Body of pancreas (tissue), 4 donors: ENCODE data around the gene LCLAT1. TPM values are rescaled to one million over a fixed set of nuclear protein-coding genes. Genes with fewer than 3 reads are reported as not detected.
A peak's percentile ranks its signal among the peaks of the same experiment; 100 is the strongest.
"Not testable (repeated sequence)": the region's sequence is repeated elsewhere in the genome, so short reads cannot be mapped to it uniquely, and the experiment has no call there.

ENCODE experiments used
- ATAC-seq: fragments of 150-250 bp; one replicate; pipeline ENCODE4 v1.9.1; 2016
- DNase-seq, 4 donors: peaks; one replicate each; pipeline ENCODE4 v3.0.0-alpha.2; 2019
- H3K27ac ChIP-seq, 4 donors: fragments of 200-600 bp; sonication (generic); 1 replicate in 3 of 4; 2 replicates in 1 of 4; pipeline versions ENCODE4 v1.5.1 to v1.6.1; 2016 to 2019; ENCODE audit warnings: mild to moderate bottlenecking in 1 of 4, mixed read lengths in 1 of 4, moderate library complexity in 1 of 4
- H3K27me3 ChIP-seq, 2 donors: fragments of 200-600 bp; sonication (generic); one replicate each; pipeline ENCODE4 v1.6.0; 2016; ENCODE audit warnings: mild to moderate bottlenecking in 1 of 2
- H3K36me3 ChIP-seq, 2 donors: fragments of 200-600 bp; sonication (generic); replicated peaks in 1 of 2; 2 replicates each; pipeline ENCODE4 v1.5.1; 2016; ENCODE audit warnings: low read depth in 2 of 2; ENCODE audit not compliant: insufficient read depth in 1 of 2
- H3K4me1 ChIP-seq: fragments of 200-600 bp; sonication (generic); one replicate; pipeline ENCODE4 v1.6.0; 2016
- H3K4me3 ChIP-seq, 2 donors: fragments of 200-600 bp; sonication (generic); 1 replicate in 1 of 2; 2 replicates in 1 of 2; pipeline ENCODE4 v1.5.1; 2016 to 2019
- H3K9me3 ChIP-seq, 3 donors: fragments of 200-600 bp; sonication (generic); 1 replicate in 2 of 3; 2 replicates in 1 of 3; pipeline ENCODE4 v1.5.1; 2016
- POLR2A ChIP-seq, 3 donors: fragments of 450-650 bp; IDR thresholded peaks; one replicate each; pipeline ENCODE4 v1.6.1; 2016; ENCODE audit warnings: antibody characterized with exemption in 3 of 3, mild to moderate bottlenecking in 2 of 3
- WGBS, 2 donors: methylation state at CpG; one replicate each; pipeline ENCODE4 v1.1.5; 2017; 5-methylcytosine and 5-hydroxymethylcytosine counted together
- intact Hi-C: fragments of 100-400 bp; cut with DNase I; formaldehyde crosslinking; loops from one replicate; pipeline ENCODE4 v1.15.1; 2023
- total RNA-seq, 2 donors: library from RNA; depleted of rRNA; stranded (reverse); fragments of >200 nt; gene quantifications; one replicate each; pipeline ENCODE4 v1.1.0, GENCODE V29; 2016
- TF ChIP-seq, protein P1 (sequence below), 7 experiments: fragments of 450-650 bp in 4 of 7; fragments of 200-600 bp in 3 of 7; sonication (generic) in 3 of 7; IDR thresholded peaks; one replicate each; pipeline ENCODE4 v1.5.1; 2016 to 2019; ENCODE audit warnings: antibody characterized with exemption in 7 of 7

The LCLAT1 gene
- total RNA-seq, 2 donors from 2014 or later, result 13.7 to 19.4 TPM

- ATAC-seq, result no peak
- Histone ChIP-seq H3K9me3 (no peaks in the 10 kb centered on the region), H3K27ac (no peak overlapping the region), H3K36me3 (no peaks in the 10 kb centered on the region), H3K4me1 (peaks cover 8% of the 10 kb centered on the region), H3K4me3 (no peak overlapping the region), H3K27me3 (no peaks in the 10 kb centered on the region)
- peak in 1 of 4 donors; percentile 25 for DNase-seq
- intact Hi-C loops, result no loop called here
- WGBS, 2 donors, result 76 to 91% methylated on average over 8 of the region's 8 CpGs
- TF ChIP-seq, protein P1, sequence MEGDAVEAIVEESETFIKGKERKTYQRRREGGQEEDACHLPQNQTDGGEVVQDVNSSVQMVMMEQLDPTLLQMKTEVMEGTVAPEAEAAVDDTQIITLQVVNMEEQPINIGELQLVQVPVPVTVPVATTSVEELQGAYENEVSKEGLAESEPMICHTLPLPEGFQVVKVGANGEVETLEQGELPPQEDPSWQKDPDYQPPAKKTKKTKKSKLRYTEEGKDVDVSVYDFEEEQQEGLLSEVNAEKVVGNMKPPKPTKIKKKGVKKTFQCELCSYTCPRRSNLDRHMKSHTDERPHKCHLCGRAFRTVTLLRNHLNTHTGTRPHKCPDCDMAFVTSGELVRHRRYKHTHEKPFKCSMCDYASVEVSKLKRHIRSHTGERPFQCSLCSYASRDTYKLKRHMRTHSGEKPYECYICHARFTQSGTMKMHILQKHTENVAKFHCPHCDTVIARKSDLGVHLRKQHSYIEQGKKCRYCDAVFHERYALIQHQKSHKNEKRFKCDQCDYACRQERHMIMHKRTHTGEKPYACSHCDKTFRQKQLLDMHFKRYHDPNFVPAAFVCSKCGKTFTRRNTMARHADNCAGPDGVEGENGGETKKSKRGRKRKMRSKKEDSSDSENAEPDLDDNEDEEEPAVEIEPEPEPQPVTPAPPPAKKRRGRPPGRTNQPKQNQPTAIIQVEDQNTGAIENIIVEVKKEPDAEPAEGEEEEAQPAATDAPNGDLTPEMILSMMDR (IDR thresholded peaks at IDR 0.05), result no peak
These were observed 64.4 kb downstream of the LCLAT1 start for GRCh38 chr2:30511122-30512083.

- peaks cover 8% of the 10 kb centered on the region for H3K4me1 ChIP-seq
- TF ChIP-seq POLR2A (IDR thresholded peaks at IDR 0.05), result no peak
- TF ChIP-seq, protein P1 (IDR thresholded peaks at IDR 0.05), result no peak
- H3K27ac ChIP-seq, result no peak overlapping the region
- H3K9me3 ChIP-seq, result no peaks in the 10 kb centered on the region
- ATAC-seq (no peak), DNase-seq (no peak)
- intact Hi-C loops, result no loop called here
- WGBS, 2 donors, result 64 to 79% methylated on average over 3 of the region's 3 CpGs
- H3K27me3 ChIP-seq, result no peaks in the 10 kb centered on the region
- H3K4me3 ChIP-seq, result no peak overlapping the region
- no peaks in the 10 kb centered on the region for H3K36me3 ChIP-seq
These were observed 65.3 kb downstream of the LCLAT1 start for GRCh38 chr2:30512243-30512886.

DNA sequence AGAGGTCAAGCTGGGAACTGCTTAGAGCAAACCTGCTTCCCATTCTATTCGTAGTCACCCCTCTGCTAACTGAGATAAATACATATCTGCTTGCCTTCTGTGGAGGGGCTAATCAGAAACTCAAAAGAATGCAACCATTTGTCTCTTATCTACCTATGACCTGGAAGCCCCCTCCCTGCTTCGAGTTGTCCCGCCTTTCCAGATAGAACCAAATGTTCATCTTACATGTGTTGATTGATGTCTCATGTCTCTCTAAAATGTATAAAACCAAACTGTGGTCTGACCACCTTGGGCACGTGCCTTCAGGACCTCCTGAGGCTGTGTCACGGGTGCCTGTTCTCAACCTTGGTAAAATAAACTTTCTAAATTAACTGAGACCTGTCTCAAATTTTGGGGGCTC is 66.6 kb downstream of the LCLAT1 start:
- DNase-seq, intact Hi-C loops, H3K9me3 ChIP-seq, H3K27ac ChIP-seq, H3K4me3 ChIP-seq, H3K27me3 ChIP-seq, H3K36me3 ChIP-seq, H3K4me1 ChIP-seq, ATAC-seq: not testable (repeated sequence)
- 70 to 79% methylated on average over 5 of the region's 5 CpGs for WGBS, 2 donors

DNA sequence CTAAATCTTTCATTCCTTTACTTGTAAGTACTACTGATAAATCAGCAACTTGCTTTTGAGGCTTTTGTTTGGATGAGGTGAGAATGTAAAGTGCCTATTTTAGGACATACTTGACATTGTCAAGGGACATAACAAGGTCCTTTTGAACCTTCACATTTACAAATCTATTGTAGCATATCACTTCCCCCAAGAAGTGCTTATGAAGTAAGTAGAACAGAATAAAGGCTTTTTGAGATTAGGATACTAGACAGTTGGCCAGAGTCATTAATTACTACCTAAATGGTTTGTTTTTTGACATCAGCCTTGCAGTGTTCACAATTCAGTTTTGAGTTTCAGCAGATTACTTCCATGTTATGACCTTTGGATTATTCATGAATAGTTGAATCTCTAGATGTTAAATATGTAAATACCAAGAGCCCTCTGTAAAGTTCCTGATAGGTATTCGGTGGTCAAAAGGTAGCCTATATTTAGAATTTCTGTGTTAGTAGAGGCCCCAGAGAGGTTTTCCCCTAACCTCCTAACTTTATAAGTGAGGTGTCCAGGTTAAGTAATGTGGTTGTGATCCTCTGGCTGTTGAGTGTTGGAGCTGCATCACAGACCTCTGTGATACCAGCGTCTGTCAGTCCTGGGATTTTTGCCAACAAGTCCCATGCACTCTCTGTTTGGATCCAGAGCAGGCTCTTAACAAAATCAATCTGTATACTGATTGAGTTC is 67.2 kb downstream of the LCLAT1 start:
- intact Hi-C loops, result no loop called here
- no peaks in the 10 kb centered on the region for H3K27me3 ChIP-seq
- H3K4me3 ChIP-seq, result no peak overlapping the region
- peaks cover 8% of the 10 kb centered on the region for H3K4me1 ChIP-seq
- no peak for ATAC-seq
- H3K36me3 ChIP-seq, result no peaks in the 10 kb centered on the region
- WGBS, 2 donors, result 41 to 45% methylated on average over 2 of the region's 2 CpGs
- peak in 3 of 4 donors; percentile 20 to 45 (median 22) for DNase-seq
- TF ChIP-seq, protein P1 (IDR thresholded peaks at IDR 0.05), result no peak
- no peak for TF ChIP-seq POLR2A (IDR thresholded peaks at IDR 0.05)
- no peaks in the 10 kb centered on the region for H3K9me3 ChIP-seq
- H3K27ac ChIP-seq, result no peak overlapping the region

- 71 to 75% methylated on average over 4 of the region's 4 CpGs for WGBS, 2 donors
- no peak overlapping the region for H3K27ac ChIP-seq
- ATAC-seq (no peak), DNase-seq (no peak)
- no peak overlapping the region for H3K4me3 ChIP-seq
- no peaks in the 10 kb centered on the region for H3K36me3 ChIP-seq
- intact Hi-C loops, result no loop called here
- TF ChIP-seq POLR2A (IDR thresholded peaks at IDR 0.05), result no peak
- TF ChIP-seq, protein P1 (IDR thresholded peaks at IDR 0.05), result no peak
- peaks cover 8% of the 10 kb centered on the region for H3K4me1 ChIP-seq
- H3K9me3 ChIP-seq, result no peaks in the 10 kb centered on the region
- no peaks in the 10 kb centered on the region for H3K27me3 ChIP-seq
These were observed 67.9 kb downstream of the LCLAT1 start for GRCh38 chr2:30514848-30515435.
